HG02763 (cell line): ENCODE data around the gene PALLD.

Experiments
- ATAC-seq: cut with Tn5 transposase; IDR thresholded peaks from one replicate; pipeline ENCODE4 v1.9.1; 2021; ENCODE audit warnings: mild to moderate bottlenecking, moderate library complexity; ENCODE audit not compliant: unreplicated experiment

The PALLD gene

DNA sequence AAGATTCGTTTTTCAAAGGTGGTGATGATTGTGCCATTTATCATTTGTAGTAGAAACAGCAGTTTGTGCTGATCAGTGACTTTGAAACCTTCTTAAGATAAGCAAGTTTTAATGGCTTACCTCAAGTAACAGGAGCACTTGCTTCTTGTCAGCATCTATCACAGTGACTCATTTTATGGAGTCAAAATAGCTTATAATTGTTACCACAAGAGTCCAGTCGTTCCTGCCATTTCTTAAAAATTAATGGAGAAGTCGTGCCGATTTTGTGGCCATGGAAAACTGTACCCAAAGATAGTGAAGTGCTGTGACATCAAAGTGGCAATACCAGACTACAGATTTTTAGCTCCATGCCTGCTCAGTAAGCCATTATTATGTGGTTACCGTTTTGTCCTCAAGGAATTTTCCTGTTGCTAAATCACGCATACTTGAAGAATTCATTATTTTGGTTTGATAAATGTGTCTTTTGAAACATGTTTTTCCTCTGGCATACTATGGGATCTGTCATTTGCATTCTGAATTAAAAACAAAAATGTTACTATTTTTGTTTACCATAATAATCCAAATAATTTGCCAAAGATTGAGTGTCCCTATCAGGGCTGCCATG lies 383.3 kb downstream of the PALLD start:
- ATAC-seq: no peak

DNA sequence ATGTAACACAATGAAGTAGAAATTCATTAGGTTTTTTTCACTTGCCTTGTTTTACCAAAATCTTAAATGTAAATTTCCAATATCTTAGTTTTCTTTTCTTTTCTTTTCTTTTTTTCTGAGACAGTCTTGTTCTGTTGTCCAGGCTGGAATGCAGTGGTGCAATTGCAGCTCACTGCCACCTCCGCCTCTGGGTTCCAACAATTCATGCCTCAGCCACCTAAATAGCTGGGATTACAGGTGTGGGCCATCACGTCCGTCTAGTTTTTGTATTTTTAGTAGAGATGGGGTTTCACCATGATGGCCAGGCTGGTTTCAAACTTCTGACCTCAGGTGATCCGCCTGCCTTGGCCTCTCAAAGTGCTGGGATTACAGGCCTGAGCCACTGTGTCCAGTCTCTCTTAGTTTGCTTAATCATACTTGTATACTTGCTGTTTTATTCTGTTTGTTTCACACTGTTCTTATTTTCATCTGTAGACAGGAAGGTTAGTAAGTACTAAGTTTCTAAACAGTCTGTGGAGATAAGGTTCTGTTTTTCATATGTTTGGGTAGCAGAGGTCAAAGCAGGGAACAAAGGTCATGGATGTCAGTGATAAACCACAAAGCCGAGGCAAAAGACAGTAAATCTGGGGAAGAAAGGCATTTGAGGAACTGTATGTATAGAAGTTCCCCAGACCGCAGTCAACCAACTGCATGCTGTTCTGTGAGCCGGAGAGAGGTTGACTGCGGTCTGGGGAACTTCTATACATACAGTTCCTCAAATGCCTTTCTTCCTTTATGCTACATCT lies 384.2 kb downstream of the PALLD start:
- ATAC-seq: peak; percentile 70

DNA sequence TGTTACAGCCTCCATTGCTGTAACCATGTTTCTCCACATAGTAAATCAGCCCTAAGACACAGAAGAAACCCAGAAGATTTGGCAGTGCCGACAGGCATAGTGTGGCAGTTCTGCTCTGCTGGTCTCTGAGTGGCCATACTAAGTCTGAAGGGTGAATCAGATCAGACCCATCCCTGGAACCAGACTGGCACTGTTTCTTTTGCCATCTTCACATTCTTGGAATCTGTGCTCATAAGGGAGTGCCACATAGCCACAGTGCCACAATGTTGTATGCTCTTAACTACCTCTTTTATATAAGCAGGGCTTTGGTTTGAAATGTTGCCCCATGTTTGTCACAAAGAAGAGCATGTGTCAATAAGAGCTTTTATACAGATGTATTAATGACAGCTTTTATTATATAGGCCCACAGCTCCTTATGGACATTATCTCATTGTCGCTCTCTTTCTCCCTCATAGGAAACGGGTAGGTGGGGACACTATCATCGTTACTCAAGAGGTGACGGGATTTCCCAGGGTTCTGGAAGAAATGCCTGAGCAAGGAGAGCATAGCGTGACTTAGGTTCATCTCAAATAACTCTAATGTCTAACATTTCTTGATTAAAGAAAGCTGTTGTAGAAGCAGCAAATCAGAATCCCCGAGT lies 385.0 kb downstream of the PALLD start:
- peak; percentile 7 for ATAC-seq

DNA sequence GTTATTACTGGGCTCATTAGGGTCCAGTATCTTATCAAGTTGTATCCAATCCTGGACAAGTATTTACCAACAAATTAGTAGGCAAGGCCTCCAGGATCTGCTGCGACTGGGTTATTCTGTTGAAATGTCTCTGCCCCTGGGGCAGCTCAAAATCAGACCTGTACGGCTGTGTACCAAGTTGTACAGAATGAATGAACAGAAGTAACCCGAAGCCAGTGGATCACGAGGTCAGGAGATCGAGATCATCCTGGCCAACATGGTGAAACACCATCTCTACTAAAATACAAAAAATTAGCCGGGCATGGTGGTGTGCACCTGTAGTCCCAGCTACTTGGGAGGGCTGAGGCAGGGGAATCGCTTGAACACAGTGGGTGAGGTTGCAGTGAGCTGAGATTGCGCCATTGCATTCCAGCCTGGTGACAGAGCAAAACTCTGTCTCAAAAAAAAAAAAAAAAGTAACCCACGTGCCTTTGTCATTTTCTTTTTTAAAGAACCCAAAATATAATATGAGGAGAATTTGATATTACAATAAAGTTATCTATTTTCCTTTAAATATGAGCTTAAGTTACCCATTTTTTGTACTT lies 385.9 kb downstream of the PALLD start:
- ATAC-seq: no peak

DNA sequence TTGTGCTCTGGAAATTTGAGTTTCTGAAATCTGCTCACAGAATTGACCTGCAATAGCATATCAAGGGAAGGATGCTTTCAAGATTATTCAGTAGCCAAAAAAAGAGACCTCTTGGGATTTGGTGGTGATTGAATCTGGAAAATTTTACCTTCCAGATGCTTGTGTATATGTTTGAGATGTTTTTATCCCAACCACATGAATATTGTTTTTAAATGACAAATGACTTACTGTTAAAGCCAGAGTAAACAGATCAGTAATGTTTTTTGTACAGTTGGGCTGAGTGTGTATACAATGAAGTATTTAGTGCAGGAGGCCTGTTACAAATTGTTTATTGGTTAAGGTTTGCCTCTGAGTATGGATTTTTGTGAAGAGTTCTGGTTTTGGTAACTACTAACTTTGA lies 386.7 kb downstream of the PALLD start:
- no peak for ATAC-seq

DNA sequence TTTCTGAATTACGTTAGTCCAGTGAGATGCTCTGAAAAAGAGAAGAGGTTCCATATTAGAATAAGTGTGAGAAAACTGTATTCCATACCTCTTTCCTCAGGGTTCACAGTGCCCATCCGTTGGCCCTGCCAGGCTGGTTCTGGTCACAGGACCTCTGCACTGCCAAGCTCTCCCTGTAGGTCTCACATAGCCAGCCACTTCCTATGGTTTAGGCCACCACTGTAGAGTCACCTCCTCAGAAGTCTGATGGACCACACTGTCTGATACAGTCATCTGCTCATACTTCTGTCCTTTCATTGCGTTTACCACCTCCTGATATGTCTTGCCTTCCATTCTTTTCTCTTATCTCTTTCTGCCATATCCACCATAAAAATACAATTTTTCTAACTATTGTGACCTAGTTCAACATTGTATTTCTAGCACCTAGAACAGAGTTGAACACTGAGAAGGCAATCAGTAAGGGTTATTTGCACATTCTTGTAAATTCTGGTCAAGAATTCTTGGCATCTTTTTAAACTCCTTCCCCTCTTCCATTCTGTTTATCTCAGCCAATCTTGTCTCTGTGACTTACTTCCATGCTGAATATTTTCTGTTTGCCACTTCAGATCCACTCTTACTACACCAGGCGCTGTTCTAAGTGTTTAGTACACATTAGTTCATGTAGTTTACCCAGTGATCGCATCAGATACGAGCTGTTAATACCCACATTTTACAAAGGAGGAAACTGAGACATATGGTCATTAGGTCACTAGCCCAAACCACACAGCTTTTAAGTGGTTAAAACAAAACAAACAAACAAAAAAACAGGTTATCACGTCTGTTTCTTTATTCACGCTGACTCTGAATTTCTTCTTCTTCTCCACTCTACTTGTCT lies 387.6 kb downstream of the PALLD start:
- no peak for ATAC-seq

DNA sequence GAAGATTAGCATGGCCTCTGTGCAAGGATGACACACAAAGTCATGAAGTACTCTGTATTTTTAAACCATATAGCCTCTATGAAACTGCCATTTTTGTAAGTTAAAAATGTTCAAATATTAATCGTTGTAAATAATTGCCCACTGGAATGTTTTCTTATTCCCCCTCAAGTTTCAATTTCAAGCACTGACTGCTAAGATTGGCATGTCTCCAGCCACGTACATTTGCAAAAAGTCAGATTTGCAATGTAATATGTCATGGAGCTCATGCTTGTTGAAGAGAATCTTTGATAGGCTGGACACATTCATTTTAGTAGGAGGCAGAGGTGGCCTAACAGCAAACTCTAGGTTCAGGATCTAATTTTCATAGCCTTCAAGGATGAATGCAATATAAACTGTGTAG lies 388.5 kb downstream of the PALLD start:
- ATAC-seq: no peak

DNA sequence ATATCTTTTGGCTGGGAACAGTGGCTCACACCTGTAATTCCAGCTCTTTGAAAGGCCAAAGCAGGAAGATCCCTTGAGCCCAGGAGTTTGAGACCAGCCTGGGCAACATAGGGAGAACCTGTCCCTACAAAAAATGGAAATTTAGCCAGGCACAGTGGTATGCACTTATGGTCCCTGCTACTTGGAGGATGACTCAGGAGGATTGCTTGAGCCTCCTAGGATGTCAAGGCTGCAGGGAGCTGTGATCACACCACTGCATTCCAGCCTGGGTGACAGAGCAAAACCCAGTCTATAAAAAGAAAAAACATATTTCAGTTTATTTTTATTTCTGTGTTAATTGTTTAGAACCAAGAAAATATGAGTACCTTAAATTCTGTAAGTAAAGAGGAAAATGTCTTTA lies 389.5 kb downstream of the PALLD start:
- no peak for ATAC-seq

DNA sequence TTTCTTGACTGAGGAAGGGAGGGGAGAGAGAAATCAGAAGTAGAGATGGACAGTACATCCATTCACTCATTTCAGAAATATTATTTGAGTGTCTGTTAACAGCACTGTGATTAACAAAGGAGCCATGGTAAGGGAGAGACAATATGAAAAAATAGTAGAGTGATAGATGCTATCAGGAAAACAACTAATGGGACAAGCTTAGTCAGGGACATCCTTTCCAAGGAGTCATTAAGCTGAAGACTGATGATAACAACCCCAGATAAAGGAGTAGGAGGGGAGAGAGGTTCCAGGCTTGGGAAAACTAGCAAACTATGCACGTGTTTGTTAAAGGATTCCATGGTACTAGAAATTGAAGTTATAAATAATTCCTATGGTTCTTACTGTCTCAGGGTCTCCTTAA lies 391.0 kb downstream of the PALLD start:
- ATAC-seq: no peak

DNA sequence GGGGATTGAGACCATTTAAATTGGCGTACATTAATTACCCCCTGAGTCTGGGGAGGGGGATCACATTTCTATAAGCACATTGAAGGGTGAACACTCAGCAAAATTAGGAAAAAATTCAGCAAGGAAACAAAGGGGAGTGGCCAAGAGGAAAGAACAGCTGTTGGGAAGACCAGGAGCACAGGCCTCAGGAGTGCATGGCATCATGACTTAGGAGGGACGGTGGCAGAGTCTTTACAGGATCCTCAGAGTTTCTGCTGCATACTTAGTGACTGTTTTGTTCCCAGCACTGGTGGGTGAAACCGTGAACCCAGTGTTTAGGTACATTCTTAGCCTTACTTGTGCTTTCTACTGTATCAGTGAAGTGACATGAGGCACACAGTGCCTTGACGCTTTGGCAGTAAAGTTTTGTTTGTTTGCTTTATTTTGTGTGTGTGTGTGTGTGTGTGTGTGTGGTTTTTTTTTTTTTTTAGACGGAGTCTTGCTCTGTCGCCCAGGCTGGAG lies 391.9 kb downstream of the PALLD start:
- ATAC-seq: no peak

DNA sequence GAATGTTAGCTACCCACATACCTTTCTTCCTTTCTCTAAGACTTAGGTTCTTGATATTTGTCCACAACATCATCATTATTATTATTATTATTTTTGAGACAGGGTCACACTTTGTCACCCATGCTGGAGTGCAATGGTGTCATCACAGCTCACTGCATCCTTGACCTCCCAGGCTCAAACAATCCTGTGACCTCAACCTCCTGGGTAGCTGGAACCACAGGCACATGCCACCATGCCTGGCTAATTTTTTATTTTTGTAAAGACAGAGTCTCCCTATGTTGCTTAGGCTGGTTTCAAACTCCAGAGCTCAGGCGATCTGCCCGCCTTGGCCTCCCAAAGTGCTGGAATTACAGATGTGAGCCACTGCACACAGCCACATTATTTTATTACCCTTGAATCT lies 394.2 kb downstream of the PALLD start:
- ATAC-seq: no peak

DNA sequence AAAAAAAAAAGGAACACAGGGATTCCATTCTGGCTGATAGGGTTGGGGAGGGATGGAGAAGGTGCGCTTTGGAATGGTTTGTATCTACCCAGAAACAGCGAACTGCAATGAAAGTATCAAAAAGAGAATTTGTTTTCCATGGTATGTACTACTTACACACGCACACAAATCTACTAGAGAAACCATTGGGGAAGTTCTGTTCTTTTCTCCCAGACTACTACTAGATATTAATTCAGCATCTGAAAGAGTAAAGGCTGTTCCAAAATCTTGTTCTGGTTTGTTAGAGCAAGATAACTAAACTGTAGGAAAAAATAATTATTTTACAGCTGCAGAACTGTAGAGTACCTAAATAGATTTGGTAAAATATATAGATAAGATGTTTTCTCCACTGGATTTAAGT lies 394.8 kb downstream of the PALLD start:
- no peak for ATAC-seq

DNA sequence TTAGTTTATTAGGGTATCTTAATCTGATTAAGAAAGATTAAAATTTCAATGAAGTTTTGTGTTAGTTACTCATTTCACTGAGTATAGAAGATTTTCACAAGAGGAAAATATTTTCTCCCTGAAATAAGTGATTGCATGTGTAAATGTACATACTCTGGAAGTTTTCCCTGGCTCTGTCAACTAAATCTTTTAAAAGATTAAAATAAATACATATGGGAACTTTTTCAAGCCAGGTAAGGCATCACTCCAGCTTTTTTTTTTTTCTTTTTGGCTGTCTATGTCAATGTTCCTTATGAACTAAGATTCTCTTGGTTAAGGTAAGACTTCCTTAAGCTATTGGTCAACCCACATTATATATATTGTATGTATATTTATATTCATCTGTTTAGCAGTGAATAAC lies 395.6 kb downstream of the PALLD start:
- no peak for ATAC-seq

DNA sequence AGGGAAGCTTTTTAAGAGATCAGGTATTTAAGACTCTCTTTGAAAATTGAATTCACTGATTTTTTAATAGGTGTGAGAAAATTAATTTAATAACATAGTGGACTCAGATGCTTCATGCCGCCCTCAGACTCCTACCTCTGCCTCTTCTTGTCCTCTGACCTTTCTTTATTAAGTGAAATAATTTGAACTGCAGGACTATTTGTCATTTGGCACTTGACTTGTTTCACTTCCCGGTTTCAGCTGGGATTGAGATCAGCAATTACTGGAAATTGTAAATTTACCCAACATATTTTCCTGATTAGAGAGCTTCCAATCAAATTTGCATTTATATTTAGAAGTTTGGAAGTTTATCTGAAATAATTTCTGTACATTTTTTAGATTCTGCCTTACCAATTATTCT lies 396.4 kb downstream of the PALLD start:
- ATAC-seq: no peak

DNA sequence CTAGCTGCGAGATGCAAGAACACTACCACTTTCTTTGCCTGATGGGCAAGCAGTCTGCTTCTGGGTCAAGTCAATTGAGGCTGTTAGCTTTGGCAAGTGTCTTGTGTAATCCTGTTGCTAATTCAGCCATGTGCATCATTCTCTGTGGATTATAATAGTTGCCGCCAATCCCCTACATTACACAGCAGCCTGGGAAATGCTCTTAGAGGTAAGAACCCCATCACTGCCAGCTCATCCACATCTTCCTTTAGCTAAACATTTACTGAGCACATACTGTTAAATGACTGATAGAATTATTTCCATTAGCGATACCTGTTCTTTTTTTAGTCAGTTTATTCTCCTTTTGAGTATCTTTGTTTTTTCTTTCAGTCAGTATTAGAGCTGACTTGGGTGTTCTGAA lies 397.0 kb downstream of the PALLD start:
- ATAC-seq: no peak

DNA sequence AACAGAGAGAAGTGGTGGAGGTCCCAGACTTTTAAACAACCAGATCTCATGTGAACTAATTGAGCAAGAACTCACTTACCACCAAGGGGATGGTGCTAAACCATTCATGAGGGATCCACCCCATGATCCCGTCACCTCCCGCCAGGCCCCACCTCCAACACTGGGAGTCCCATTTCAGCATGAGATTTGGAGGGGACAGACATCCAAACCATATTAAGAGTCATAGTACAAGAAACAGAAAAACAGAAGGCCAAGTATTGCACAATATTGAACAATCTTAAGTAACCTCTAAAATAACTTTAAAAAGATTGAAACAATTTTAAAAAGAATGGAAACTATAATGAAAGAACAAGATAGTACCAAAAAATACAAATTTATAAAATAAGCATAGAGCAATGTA lies 403.2 kb downstream of the PALLD start:
- ATAC-seq: no peak

DNA sequence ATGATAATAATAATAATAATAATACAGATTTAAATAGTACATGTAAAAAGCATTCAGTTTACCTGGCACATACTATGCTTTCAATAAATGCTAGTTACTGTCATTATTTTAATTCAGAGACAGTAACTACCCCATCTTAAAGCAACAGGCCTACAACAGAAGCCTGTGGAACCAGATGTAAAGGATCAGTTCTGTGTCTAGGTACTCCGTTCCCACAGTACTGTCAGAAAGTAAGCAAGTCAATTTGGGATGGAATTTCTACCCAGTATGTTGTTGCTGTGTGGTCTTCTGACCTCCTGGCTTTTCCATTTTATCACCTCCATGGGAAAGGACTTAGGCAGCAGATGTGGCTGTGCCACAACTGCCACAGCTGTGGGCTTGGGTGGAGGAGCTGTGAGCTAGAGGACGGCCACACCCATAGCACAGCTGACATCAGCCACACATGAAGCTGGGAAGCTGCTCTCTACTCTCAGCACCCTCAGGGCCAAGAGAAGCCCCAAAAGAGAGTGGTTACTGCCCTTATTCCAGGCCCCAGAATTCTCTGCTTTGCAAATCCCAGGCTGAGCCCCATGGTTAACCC lies 410.4 kb downstream of the PALLD start:
- no peak for ATAC-seq

DNA sequence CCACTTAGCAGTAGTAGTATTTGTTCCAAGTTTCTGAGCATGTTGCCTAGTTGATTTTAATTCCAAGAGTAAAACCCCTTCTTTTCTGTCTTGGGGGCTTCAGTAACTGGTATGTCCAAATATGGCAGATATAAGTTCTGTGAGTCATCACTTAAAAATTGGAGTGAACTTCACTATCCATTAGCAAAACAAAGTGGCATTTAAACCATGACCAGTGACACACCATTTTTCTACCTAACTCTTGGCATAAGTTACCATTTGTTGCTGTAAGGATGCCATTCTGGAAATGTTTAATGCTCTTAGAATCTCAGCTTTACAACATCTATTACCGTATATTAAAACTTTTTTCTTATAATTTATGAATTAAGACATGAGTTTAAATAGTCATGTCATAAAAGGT lies 411.2 kb downstream of the PALLD start:
- no peak for ATAC-seq

DNA sequence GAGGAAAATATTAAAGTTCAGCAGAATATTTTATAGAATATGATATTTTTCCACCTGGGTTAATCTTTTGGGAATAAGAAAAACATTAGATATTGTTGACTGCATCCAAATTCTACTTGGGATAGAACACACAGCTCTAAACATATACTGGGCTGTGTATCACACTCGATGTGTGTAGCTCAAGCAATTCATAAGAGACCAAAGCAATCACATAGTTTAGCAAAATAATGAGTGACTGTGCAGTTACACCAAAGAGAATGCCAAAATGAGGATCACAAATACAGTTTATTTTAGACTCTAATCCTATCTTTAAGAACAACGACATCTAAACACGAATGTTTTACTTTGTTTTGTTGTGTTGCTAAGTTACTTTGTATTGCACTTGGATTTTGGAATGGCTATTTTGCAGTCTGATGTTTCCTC lies 412.0 kb downstream of the PALLD start:
- ATAC-seq: no peak

DNA sequence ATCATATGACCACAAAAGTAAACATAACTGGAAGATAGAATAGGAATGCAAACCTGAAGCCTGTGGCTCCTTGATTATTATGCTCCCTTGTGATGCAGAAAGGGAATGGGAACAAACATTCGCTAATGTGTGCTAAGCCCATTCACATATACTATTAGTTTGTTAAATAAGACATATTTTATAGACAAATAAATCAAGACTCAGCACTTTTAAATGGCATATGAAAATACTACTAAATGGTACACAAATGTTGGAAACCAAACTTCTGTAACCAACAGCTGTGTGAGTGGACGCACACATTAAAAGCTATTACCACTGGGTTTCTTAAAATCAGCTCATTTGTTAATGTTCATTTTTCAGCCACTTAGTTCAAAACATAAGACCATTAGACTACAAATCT lies 417.2 kb downstream of the PALLD start:
- ATAC-seq: no peak
